Hepatocyte (in vitro differentiated cells): Measurements from ENCODE around the gene CLEC2D.

Source experiments
- CTCF ChIP-seq: fragments of 200-600 bp; sonication (generic); IDR thresholded peaks from 2 replicates; pipeline ENCODE4 v1.5.1; 2016; ENCODE audit warnings: antibody characterized with exemption, mild to moderate bottlenecking; ENCODE audit not compliant: poor library complexity
- EZH2 ChIP-seq: fragments of 200-600 bp; sonication (generic); IDR thresholded peaks from 2 replicates; pipeline ENCODE4 v1.6.1; 2016; ENCODE audit warnings: antibody characterized with exemption, mild to moderate bottlenecking, borderline replicate concordance

GRCh38 chr12:9724023-9724422 is 54.5 kb downstream of the CLEC2D start:
- no peak for TF ChIP-seq CTCF
- no peak for TF ChIP-seq EZH2
